Stomach smooth muscle (tissue), 2 donors: ENCODE measurements around the gene LTN1.
A peak's percentile ranks its signal among the peaks of the same experiment; 100 is the strongest.

Experiments used
- H3K27ac ChIP-seq: one replicate; pipeline ENCODE4 v1.7.0; 2013; ENCODE audit warnings: mild to moderate bottlenecking, low read length, inconsistent platforms
- H3K27me3 ChIP-seq, 2 donors: one replicate each; pipeline ENCODE4 v1.7.0; 2013; ENCODE audit warnings: low read length in 2 of 2; ENCODE audit not compliant: insufficient read depth in 2 of 2, control insufficient read depth in 1 of 2
- H3K36me3 ChIP-seq, 2 donors: one replicate each; pipeline ENCODE4 v1.7.0; 2013; ENCODE audit warnings: low read length in 2 of 2; ENCODE audit not compliant: control insufficient read depth in 2 of 2, insufficient read depth in 2 of 2
- H3K4me1 ChIP-seq: one replicate; pipeline ENCODE4 v1.7.0; 2013; ENCODE audit warnings: low read length; ENCODE audit not compliant: control insufficient read depth, insufficient read depth
- H3K4me3 ChIP-seq, 2 donors: one replicate each; pipeline ENCODE4 v1.7.0; 2013; ENCODE audit warnings: low read length in 2 of 2
- H3K9ac ChIP-seq, 2 donors: one replicate each; pipeline ENCODE4 v1.7.0; 2013; ENCODE audit warnings: low read length in 2 of 2, mild to moderate bottlenecking in 1 of 2
- H3K9me3 ChIP-seq, 2 donors: one replicate each; pipeline ENCODE4 v1.7.0; 2013; ENCODE audit warnings: low read length in 2 of 2; ENCODE audit not compliant: control insufficient read depth in 2 of 2
- donor health status: healthy.
- donor health status: Pancreatic carcinoma.

The LTN1 gene

GRCh38 chr21:28959367-28960099 lies 33.1 kb downstream of the LTN1 start:
- Histone ChIP-seq H3K9me3 (no peaks in the 10 kb centered on the region), H3K9ac (no peak overlapping the region), H3K4me1 (no peaks in the 10 kb centered on the region), H3K36me3 (peaks cover 21 to 26% of the 10 kb centered on the region in 2 donors), H3K4me3 (no peak overlapping the region), H3K27ac (no peak overlapping the region), H3K27me3 (no peaks in the 10 kb centered on the region)

GRCh38 chr21:28953247-28953646 lies 39.4 kb downstream of the LTN1 start:
- H3K4me1 ChIP-seq = no peaks in the 10 kb centered on the region
- H3K27me3 ChIP-seq = no peaks in the 10 kb centered on the region
- H3K9me3 ChIP-seq = no peaks in the 10 kb centered on the region
- no peak overlapping the region for H3K4me3 ChIP-seq
- H3K36me3 ChIP-seq = peaks cover 12 to 22% of the 10 kb centered on the region in 2 donors
- H3K27ac ChIP-seq = no peak overlapping the region
- H3K9ac ChIP-seq = no peak overlapping the region

GRCh38 chr21:28952686-28953085 lies 40.0 kb downstream of the LTN1 start:
- no peak overlapping the region for H3K4me3 ChIP-seq
- H3K36me3 ChIP-seq = peaks cover 12 to 17% of the 10 kb centered on the region in 2 donors
- no peak overlapping the region for H3K27ac ChIP-seq
- H3K4me1 ChIP-seq = no peaks in the 10 kb centered on the region
- H3K27me3 ChIP-seq = no peaks in the 10 kb centered on the region
- H3K9me3 ChIP-seq = no peaks in the 10 kb centered on the region
- no peak overlapping the region for H3K9ac ChIP-seq

GRCh38 chr21:28949318-28949717 lies 43.4 kb downstream of the LTN1 start:
- Histone ChIP-seq H3K4me1 (no peaks in the 10 kb centered on the region), H3K27ac (no peak overlapping the region), H3K9ac (no peak overlapping the region), H3K4me3 (no peak overlapping the region), H3K9me3 (no peaks in the 10 kb centered on the region), H3K27me3 (no peaks in the 10 kb centered on the region), H3K36me3 (peaks cover 8 to 9% of the 10 kb centered on the region in 2 donors)

GRCh38 chr21:28944296-28944695 lies 48.4 kb downstream of the LTN1 start:
- H3K27ac ChIP-seq = no peak overlapping the region
- H3K9ac ChIP-seq = peak overlapping the region in 1 of 2 donors; percentile 32
- H3K27me3 ChIP-seq = no peaks in the 10 kb centered on the region
- no peak overlapping the region for H3K4me3 ChIP-seq
- no peaks in the 10 kb centered on the region for H3K9me3 ChIP-seq
- peaks cover 0 to 3% of the 10 kb centered on the region in 2 donors for H3K36me3 ChIP-seq
- H3K4me1 ChIP-seq = no peaks in the 10 kb centered on the region

GRCh38 chr21:28943631-28944030 lies 49.0 kb downstream of the LTN1 start:
- H3K4me1 ChIP-seq = no peaks in the 10 kb centered on the region
- no peak overlapping the region for H3K9ac ChIP-seq
- peaks cover 0 to 3% of the 10 kb centered on the region in 2 donors for H3K36me3 ChIP-seq
- no peak overlapping the region for H3K4me3 ChIP-seq
- H3K27ac ChIP-seq = no peak overlapping the region
- no peaks in the 10 kb centered on the region for H3K27me3 ChIP-seq
- no peaks in the 10 kb centered on the region for H3K9me3 ChIP-seq

- no peaks in the 10 kb centered on the region for H3K4me1 ChIP-seq
- H3K9me3 ChIP-seq = no peaks in the 10 kb centered on the region
- H3K4me3 ChIP-seq = no peak overlapping the region
- H3K27ac ChIP-seq = no peak overlapping the region
- H3K9ac ChIP-seq = no peak overlapping the region
- no peaks in the 10 kb centered on the region for H3K27me3 ChIP-seq
- H3K36me3 ChIP-seq = peaks cover 18% of the 10 kb centered on the region in 2 donors
Measured at GRCh38 chr21:28938726-28939125, 54.0 kb downstream of the LTN1 start.

GRCh38 chr21:28937737-28938136 lies 54.9 kb downstream of the LTN1 start:
- H3K36me3 ChIP-seq = peaks cover 15 to 18% of the 10 kb centered on the region in 2 donors
- no peak overlapping the region for H3K4me3 ChIP-seq

GRCh38 chr21:28936721-28937120 lies 56.0 kb downstream of the LTN1 start:
- Histone ChIP-seq H3K4me1 (no peaks in the 10 kb centered on the region), H3K36me3 (peaks cover 15 to 18% of the 10 kb centered on the region in 2 donors), H3K27ac (no peak overlapping the region), H3K9me3 (no peaks in the 10 kb centered on the region), H3K27me3 (no peaks in the 10 kb centered on the region), H3K4me3 (no peak overlapping the region), H3K9ac (no peak overlapping the region)

More at GRCh38 chr21:28937737-28938136, 54.9 kb downstream of the LTN1 start:
- Histone ChIP-seq H3K9me3 (no peaks in the 10 kb centered on the region), H3K4me1 (no peaks in the 10 kb centered on the region), H3K9ac (no peak overlapping the region), H3K27ac (no peak overlapping the region), H3K27me3 (no peaks in the 10 kb centered on the region)

- Histone ChIP-seq H3K9me3 (no peaks in the 10 kb centered on the region), H3K4me1 (no peaks in the 10 kb centered on the region), H3K27ac (no peak overlapping the region), H3K9ac (no peak overlapping the region), H3K36me3 (peaks cover 15 to 20% of the 10 kb centered on the region in 2 donors), H3K4me3 (no peak overlapping the region), H3K27me3 (no peaks in the 10 kb centered on the region)
Measured at GRCh38 chr21:28936036-28936435, 56.6 kb downstream of the LTN1 start.

GRCh38 chr21:28932717-28933116 lies 60.0 kb downstream of the LTN1 start:
- no peak overlapping the region for H3K4me3 ChIP-seq
- H3K9ac ChIP-seq = no peak overlapping the region
- H3K27ac ChIP-seq = no peak overlapping the region
- no peaks in the 10 kb centered on the region for H3K27me3 ChIP-seq
- no peaks in the 10 kb centered on the region for H3K4me1 ChIP-seq
- peaks cover 17 to 26% of the 10 kb centered on the region in 2 donors for H3K36me3 ChIP-seq
- no peaks in the 10 kb centered on the region for H3K9me3 ChIP-seq
